Smooth muscle cell (in vitro differentiated cells): ENCODE results near the gene YY2. TPM values are rescaled to one million over a fixed set of nuclear protein-coding genes. Genes with fewer than 3 reads are reported as not detected.
"Not testable (repeated sequence)": the region's sequence is repeated elsewhere in the genome, so short reads cannot be mapped to it uniquely, and the experiment has no call there.

ENCODE experiments used
- DNase-seq: peaks from one replicate; lab custom pipeline; 2025; ENCODE audit not compliant: unreplicated experiment; lab: John Stamatoyannopoulos, UW
- H2AFZ ChIP-seq: fragments of 200-600 bp; sonication (generic); 2 replicates; pipeline ENCODE4 v1.6.0; 2016; ENCODE audit warnings: antibody characterized with exemption, low read depth, mild to moderate bottlenecking
- H3F3A ChIP-seq: fragments of 200-600 bp; sonication (generic); 2 replicates; pipeline ENCODE4 v1.6.0; 2017; ENCODE audit warnings: antibody characterized with exemption, low read depth
- H3K27ac ChIP-seq: fragments of 200-600 bp; sonication (generic); 2 replicates; pipeline ENCODE4 v1.5.1; 2016; ENCODE audit warnings: low read depth, mild to moderate bottlenecking
- H3K27me3 ChIP-seq: fragments of 200-600 bp; sonication (generic); 2 replicates; pipeline ENCODE4 v1.6.1; 2016; ENCODE audit warnings: low read depth, mild to moderate bottlenecking
- H3K36me3 ChIP-seq: fragments of 200-600 bp; sonication (generic); 2 replicates; pipeline ENCODE4 v1.5.1; 2016; ENCODE audit warnings: low read depth
- H3K4me1 ChIP-seq: fragments of 200-600 bp; sonication (generic); 2 replicates; pipeline ENCODE4 v1.5.1; 2016; ENCODE audit warnings: low read depth
- H3K4me2 ChIP-seq: fragments of 200-600 bp; sonication (generic); 2 replicates; pipeline ENCODE4 v1.6.0; 2016; ENCODE audit warnings: mild to moderate bottlenecking
- H3K4me3 ChIP-seq: fragments of 200-600 bp; sonication (generic); 2 replicates; pipeline ENCODE4 v1.5.1; 2016; ENCODE audit warnings: mild to moderate bottlenecking
- H3K79me2 ChIP-seq: fragments of 200-600 bp; sonication (generic); 2 replicates; pipeline ENCODE4 v1.6.0; 2016; ENCODE audit warnings: low read depth, mild to moderate bottlenecking
- H3K9ac ChIP-seq: fragments of 200-600 bp; sonication (generic); 2 replicates; pipeline ENCODE4 v1.6.0; 2016; ENCODE audit warnings: low read depth
- H3K9me3 ChIP-seq: fragments of 200-600 bp; sonication (generic); replicated peaks from 2 replicates; pipeline ENCODE4 v1.5.1; 2016; ENCODE audit warnings: low read depth
- H4K20me1 ChIP-seq: fragments of 200-600 bp; sonication (generic); 2 replicates; pipeline ENCODE4 v1.6.0; 2016; ENCODE audit warnings: low read depth
- WGBS: methylation state at CpG from one replicate; pipeline ENCODE4 v1.1.7; 2016; ENCODE audit warnings: low lambda C conversion rate; 5-methylcytosine and 5-hydroxymethylcytosine counted together
- polyA plus RNA-seq: library from polyadenylated mRNA; unstranded; fragments of >200 nt; fragmentation: Nextera tagmentation; extraction: Ambion mirVana; gene quantifications from 2 replicates; pipeline ENCODE4 v1.2.1, GENCODE V29; 2016
- total RNA-seq: library from RNA; depleted of rRNA; stranded (reverse); fragments of >200 nt; gene quantifications from 2 replicates; pipeline ENCODE4 v1.2.3, GENCODE V29; 2014
- TF ChIP-seq, protein P1 (sequence below): fragments of 200-600 bp; sonication (generic); IDR thresholded peaks from 2 replicates; pipeline ENCODE4 v1.5.1; 2017; ENCODE audit warnings: borderline replicate concordance, mild to moderate bottlenecking, antibody characterized with exemption; ENCODE audit not compliant: insufficient read depth, poor library complexity, severe bottlenecking

YY2 gene
- total and polyA plus RNA-seq, 2 experiments from 2014 or later: 2.0 to 2.4 TPM

- no peak overlapping the region for H3K9ac ChIP-seq
- no peaks in the 10 kb centered on the region for H4K20me1 ChIP-seq
- no peaks in the 10 kb centered on the region for H3F3A ChIP-seq
- H3K9me3 ChIP-seq: no peaks in the 10 kb centered on the region
- 100% methylated on average over 1 of the region's 1 CpG for whole genome bisulfite sequencing
- H3K79me2 ChIP-seq: no peaks in the 10 kb centered on the region
- no peaks in the 10 kb centered on the region for H3K27me3 ChIP-seq
- no peak overlapping the region for H2AFZ ChIP-seq
- TF ChIP-seq, protein P1, sequence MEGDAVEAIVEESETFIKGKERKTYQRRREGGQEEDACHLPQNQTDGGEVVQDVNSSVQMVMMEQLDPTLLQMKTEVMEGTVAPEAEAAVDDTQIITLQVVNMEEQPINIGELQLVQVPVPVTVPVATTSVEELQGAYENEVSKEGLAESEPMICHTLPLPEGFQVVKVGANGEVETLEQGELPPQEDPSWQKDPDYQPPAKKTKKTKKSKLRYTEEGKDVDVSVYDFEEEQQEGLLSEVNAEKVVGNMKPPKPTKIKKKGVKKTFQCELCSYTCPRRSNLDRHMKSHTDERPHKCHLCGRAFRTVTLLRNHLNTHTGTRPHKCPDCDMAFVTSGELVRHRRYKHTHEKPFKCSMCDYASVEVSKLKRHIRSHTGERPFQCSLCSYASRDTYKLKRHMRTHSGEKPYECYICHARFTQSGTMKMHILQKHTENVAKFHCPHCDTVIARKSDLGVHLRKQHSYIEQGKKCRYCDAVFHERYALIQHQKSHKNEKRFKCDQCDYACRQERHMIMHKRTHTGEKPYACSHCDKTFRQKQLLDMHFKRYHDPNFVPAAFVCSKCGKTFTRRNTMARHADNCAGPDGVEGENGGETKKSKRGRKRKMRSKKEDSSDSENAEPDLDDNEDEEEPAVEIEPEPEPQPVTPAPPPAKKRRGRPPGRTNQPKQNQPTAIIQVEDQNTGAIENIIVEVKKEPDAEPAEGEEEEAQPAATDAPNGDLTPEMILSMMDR: no peak
- no peak overlapping the region for H3K4me2 ChIP-seq
- H3K4me3 ChIP-seq: no peak overlapping the region
- H3K27ac ChIP-seq: no peak overlapping the region
- no peaks in the 10 kb centered on the region for H3K36me3 ChIP-seq
- no peaks in the 10 kb centered on the region for H3K4me1 ChIP-seq
- no peak for DNase-seq
Measured at GRCh38 chrX:21863241-21863640, 7.5 kb downstream of the YY2 start.

- Histone ChIP-seq H3K9ac (no peak overlapping the region), H3K27ac (no peak overlapping the region), H3K9me3 (no peaks in the 10 kb centered on the region), H3K79me2 (no peaks in the 10 kb centered on the region), H3K4me1 (no peaks in the 10 kb centered on the region), H2AFZ (no peak overlapping the region), H3K4me2 (no peak overlapping the region), H3K27me3 (no peaks in the 10 kb centered on the region), H4K20me1 (no peaks in the 10 kb centered on the region), H3K4me3 (no peak overlapping the region), H3F3A (no peaks in the 10 kb centered on the region), H3K36me3 (no peaks in the 10 kb centered on the region)
- TF ChIP-seq, protein P1: no peak
- DNase-seq: no peak
Measured at GRCh38 chrX:21865436-21865835, 9.6 kb downstream of the YY2 start.

DNA sequence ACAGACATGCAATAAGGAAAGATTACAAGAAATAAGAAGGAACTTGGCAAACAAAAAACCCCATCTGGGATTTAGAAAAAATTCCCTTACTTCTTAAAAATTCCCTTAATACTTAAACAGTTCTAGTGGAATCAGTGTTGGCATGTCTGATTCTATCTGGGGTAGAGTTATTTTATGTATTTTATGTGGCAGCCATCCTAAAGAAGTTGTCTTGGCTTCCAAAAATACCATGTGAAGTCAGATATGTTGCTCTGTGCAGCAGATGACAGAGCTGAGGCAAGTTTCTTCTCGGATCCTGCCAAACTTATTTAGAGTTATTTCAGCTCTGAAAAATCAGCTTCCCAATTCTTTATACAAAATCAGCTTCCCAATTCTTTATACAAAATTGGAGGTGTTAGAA is 14.7 kb downstream of the YY2 start:
- Histone ChIP-seq H3K4me1 (no peaks in the 10 kb centered on the region), H2AFZ (no peak overlapping the region), H3K27me3 (no peaks in the 10 kb centered on the region), H3K9me3 (peaks cover 6% of the 10 kb centered on the region), H4K20me1 (no peaks in the 10 kb centered on the region), H3F3A (no peaks in the 10 kb centered on the region), H3K4me2 (no peak overlapping the region), H3K36me3 (no peaks in the 10 kb centered on the region), H3K9ac (no peak overlapping the region), H3K79me2 (no peaks in the 10 kb centered on the region), H3K4me3 (no peak overlapping the region), H3K27ac (no peak overlapping the region)
- WGBS: 96% methylated on average over 1 of the region's 1 CpG
- TF ChIP-seq, protein P1: no peak
- no peak for DNase-seq

GRCh38 chrX:21873063-21873775 is 17.4 kb downstream of the YY2 start:
- no peaks in the 10 kb centered on the region for H3K36me3 ChIP-seq
- no peak for DNase-seq
- no peaks in the 10 kb centered on the region for H3K4me1 ChIP-seq
- no peak overlapping the region for H3K4me3 ChIP-seq
- H3K27me3 ChIP-seq: no peaks in the 10 kb centered on the region
- H3K9ac ChIP-seq: no peak overlapping the region
- H3K4me2 ChIP-seq: no peak overlapping the region
- H3K79me2 ChIP-seq: no peaks in the 10 kb centered on the region
- H3K27ac ChIP-seq: no peak overlapping the region
- H4K20me1 ChIP-seq: no peaks in the 10 kb centered on the region
- no peak overlapping the region for H2AFZ ChIP-seq
- H3K9me3 ChIP-seq: peaks cover 6% of the 10 kb centered on the region
- no peaks in the 10 kb centered on the region for H3F3A ChIP-seq
- TF ChIP-seq, protein P1: no peak
- WGBS: 60% methylated on average over 4 of the region's 4 CpGs

DNA sequence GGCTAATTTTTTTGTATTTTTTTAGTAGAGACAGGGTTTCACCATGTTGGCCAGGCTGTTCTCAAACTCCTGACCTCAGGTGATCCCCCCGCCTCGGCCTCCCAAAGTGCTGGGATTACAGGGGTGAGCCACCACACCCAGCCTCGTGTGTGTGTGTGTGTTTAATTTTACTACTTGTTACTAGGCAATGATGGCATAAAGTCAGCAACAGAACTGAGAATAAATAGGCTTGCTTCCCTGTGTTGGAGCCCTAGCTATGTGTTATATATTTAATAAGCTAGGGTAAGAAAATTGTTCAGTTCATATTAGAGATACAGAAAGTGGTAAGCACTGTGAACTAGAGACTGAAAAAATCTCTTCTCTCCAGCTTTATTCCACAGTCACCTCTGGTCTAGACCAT is 18.4 kb downstream of the YY2 start:
- H3K9ac ChIP-seq, H3K9me3 ChIP-seq, H3K4me3 ChIP-seq, H3K27me3 ChIP-seq, H3K27ac ChIP-seq, H4K20me1 ChIP-seq, H2AFZ ChIP-seq, H3K36me3 ChIP-seq, DNase-seq, H3K4me2 ChIP-seq, H3K79me2 ChIP-seq, H3K4me1 ChIP-seq, H3F3A ChIP-seq: not testable (repeated sequence)
- WGBS: 92% methylated on average over 3 of the region's 3 CpGs
